Stomach smooth muscle (tissue), 2 donors: ENCODE measurements around the gene HDAC7.

ENCODE experiments used
- H3K27ac ChIP-seq: one replicate; pipeline ENCODE4 v1.7.0; 2013; ENCODE audit warnings: mild to moderate bottlenecking, low read length, inconsistent platforms
- H3K27me3 ChIP-seq, 2 donors: one replicate each; pipeline ENCODE4 v1.7.0; 2013; ENCODE audit warnings: low read length in 2 of 2; ENCODE audit not compliant: insufficient read depth in 2 of 2, control insufficient read depth in 1 of 2
- H3K36me3 ChIP-seq, 2 donors: one replicate each; pipeline ENCODE4 v1.7.0; 2013; ENCODE audit warnings: low read length in 2 of 2; ENCODE audit not compliant: control insufficient read depth in 2 of 2, insufficient read depth in 2 of 2
- H3K4me1 ChIP-seq: one replicate; pipeline ENCODE4 v1.7.0; 2013; ENCODE audit warnings: low read length; ENCODE audit not compliant: control insufficient read depth, insufficient read depth
- H3K4me3 ChIP-seq, 2 donors: one replicate each; pipeline ENCODE4 v1.7.0; 2013; ENCODE audit warnings: low read length in 2 of 2
- H3K9ac ChIP-seq, 2 donors: one replicate each; pipeline ENCODE4 v1.7.0; 2013; ENCODE audit warnings: low read length in 2 of 2, mild to moderate bottlenecking in 1 of 2
- H3K9me3 ChIP-seq, 2 donors: one replicate each; pipeline ENCODE4 v1.7.0; 2013; ENCODE audit warnings: low read length in 2 of 2; ENCODE audit not compliant: control insufficient read depth in 2 of 2
- donor health status: healthy.
- donor health status: Pancreatic carcinoma.

HDAC7 gene

GRCh38 chr12:47733142-47733541, 86.6 kb downstream of the HDAC7 start:
- no peaks in the 10 kb centered on the region for H3K36me3 ChIP-seq
- H3K27ac ChIP-seq, result no peak overlapping the region
- no peaks in the 10 kb centered on the region for H3K27me3 ChIP-seq
- H3K9me3 ChIP-seq, result no peaks in the 10 kb centered on the region
- H3K4me1 ChIP-seq, result peaks cover 45% of the 10 kb centered on the region
- H3K4me3 ChIP-seq, result no peak overlapping the region
- no peak overlapping the region for H3K9ac ChIP-seq
